Inflammatory macrophage (primary cell): ENCODE data around the gene CD38.
"Not testable (repeated sequence)": the region's sequence is repeated elsewhere in the genome, so short reads cannot be mapped to it uniquely, and the experiment has no call there.

ENCODE experiments used
- DNase-seq, 2 donors: peaks; one replicate each; pipeline ENCODE4 v3.0.0-alpha.2; 2020 to 2022
- total RNA-seq, 18 experiments: gene quantifications; one replicate each; lab custom pipeline; 2026; ENCODE audit warnings: mixed read lengths in 6 of 18, inconsistent platforms in 2 of 18; lab: John Stamatoyannopoulos, UW

Gene CD38
- 0.27 to 220 (median 11.8) reads per million in 18 experiments for total RNA-seq

GRCh38 chr4:15778289-15779241, at the start of gene CD38:
Gene CD38 (plus strand): TSS chr4:15778328. CDS start chr4:15778415, 87 bp downstream.
- peak; percentile 20 to 47 for DNase-seq

GRCh38 chr4:15729910-15730533, 48.1 kb upstream of the CD38 start:
- peak; percentile 56 to 61 for DNase-seq

GRCh38 chr4:15733061-15733460, 45.1 kb upstream of the CD38 start:
- DNase-seq: not testable (repeated sequence)

GRCh38 chr4:15735536-15735935, 42.6 kb upstream of the CD38 start:
- DNase-seq: no peak

- no peak for DNase-seq
These were observed 41.5 kb upstream of the CD38 start for GRCh38 chr4:15736514-15737050.

GRCh38 chr4:15737255-15737654, 40.9 kb upstream of the CD38 start:
- DNase-seq: no peak

GRCh38 chr4:15738877-15739276, 39.3 kb upstream of the CD38 start:
- peak in 1 of 2 donors; percentile 14 for DNase-seq

GRCh38 chr4:15740764-15741404, 37.2 kb upstream of the CD38 start:
- DNase-seq: no peak

GRCh38 chr4:15742083-15742582, 36.0 kb upstream of the CD38 start:
- DNase-seq: no peak

GRCh38 chr4:15742637-15743036, 35.5 kb upstream of the CD38 start:
- no peak for DNase-seq

- no peak for DNase-seq
These were observed 34.0 kb upstream of the CD38 start for GRCh38 chr4:15744016-15744545.

GRCh38 chr4:15746110-15746509, 32.0 kb upstream of the CD38 start:
- DNase-seq: no peak

GRCh38 chr4:15749001-15749400, 29.1 kb upstream of the CD38 start:
- no peak for DNase-seq

GRCh38 chr4:15751153-15751552, 27.0 kb upstream of the CD38 start:
- no peak for DNase-seq

- DNase-seq: no peak
These were observed 25.0 kb upstream of the CD38 start for GRCh38 chr4:15753081-15753480.

GRCh38 chr4:15753786-15754185, 24.3 kb upstream of the CD38 start:
- no peak for DNase-seq

GRCh38 chr4:15754323-15754722, 23.8 kb upstream of the CD38 start:
- DNase-seq: no peak

- DNase-seq: no peak
These were observed 22.6 kb upstream of the CD38 start for GRCh38 chr4:15755321-15756155.

GRCh38 chr4:15756361-15756861, 21.7 kb upstream of the CD38 start:
- peak; percentile 24 to 28 for DNase-seq

- no peak for DNase-seq
These were observed 21.1 kb upstream of the CD38 start for GRCh38 chr4:15757054-15757453.

GRCh38 chr4:15758294-15758693, 19.8 kb upstream of the CD38 start:
- DNase-seq: no peak
